Measurements from ENCODE around the gene WNT7B.

DNA sequence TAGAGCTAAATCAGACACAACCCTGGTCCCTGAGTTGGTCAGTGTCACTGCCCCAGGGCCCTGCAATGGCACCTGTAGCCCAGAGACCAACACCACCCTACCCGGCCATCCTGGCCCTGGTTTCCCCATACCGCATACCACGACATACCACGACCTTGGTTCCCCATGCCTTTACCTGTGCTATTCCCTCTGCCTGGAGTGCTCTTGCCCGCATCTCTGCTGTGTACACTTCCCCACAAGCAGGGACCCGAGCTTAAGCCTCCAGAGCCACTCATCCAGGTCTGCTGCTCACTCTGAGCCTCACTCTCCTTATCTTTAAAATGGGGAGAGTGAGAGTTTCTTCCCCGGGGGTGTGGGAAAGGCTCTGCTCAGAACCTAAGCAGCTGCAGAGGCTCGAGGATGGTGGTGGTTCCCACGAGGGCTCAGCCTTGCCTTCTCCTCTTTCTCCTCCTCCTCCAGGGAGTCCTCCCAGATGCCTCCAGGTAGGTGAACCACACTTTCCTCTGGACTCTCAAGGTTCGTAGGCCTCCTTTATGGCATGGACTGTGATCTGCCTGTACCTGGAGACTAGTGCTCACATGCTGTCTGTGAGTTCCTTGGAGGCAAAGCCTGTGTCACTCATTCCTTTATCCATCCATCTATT, 48.1 kb downstream of the WNT7B start:
- TF ChIP-seq, protein P1, sequence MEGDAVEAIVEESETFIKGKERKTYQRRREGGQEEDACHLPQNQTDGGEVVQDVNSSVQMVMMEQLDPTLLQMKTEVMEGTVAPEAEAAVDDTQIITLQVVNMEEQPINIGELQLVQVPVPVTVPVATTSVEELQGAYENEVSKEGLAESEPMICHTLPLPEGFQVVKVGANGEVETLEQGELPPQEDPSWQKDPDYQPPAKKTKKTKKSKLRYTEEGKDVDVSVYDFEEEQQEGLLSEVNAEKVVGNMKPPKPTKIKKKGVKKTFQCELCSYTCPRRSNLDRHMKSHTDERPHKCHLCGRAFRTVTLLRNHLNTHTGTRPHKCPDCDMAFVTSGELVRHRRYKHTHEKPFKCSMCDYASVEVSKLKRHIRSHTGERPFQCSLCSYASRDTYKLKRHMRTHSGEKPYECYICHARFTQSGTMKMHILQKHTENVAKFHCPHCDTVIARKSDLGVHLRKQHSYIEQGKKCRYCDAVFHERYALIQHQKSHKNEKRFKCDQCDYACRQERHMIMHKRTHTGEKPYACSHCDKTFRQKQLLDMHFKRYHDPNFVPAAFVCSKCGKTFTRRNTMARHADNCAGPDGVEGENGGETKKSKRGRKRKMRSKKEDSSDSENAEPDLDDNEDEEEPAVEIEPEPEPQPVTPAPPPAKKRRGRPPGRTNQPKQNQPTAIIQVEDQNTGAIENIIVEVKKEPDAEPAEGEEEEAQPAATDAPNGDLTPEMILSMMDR (IDR thresholded peaks at IDR 0.05): no peak
- TF ChIP-seq POLR2A (IDR thresholded peaks at IDR 0.05) (no peak), POLR2AphosphoS5 (IDR thresholded peaks at IDR 0.05) (no peak)
